HepG2 (cell line): Measurements from ENCODE around the gene UEVLD. TPM values are rescaled to one million over a fixed set of nuclear protein-coding genes. Genes with fewer than 3 reads are reported as not detected.

Source experiments
- ARID2 ChIP-seq: sonication (generic); formaldehyde crosslinking; IDR thresholded peaks from 2 replicates; pipeline ENCODE4 v1.8.1; 2022; ENCODE audit warnings: mild to moderate bottlenecking, missing genetic modification reagents, borderline replicate concordance
- CREM ChIP-seq, 2 experiments: sonication (generic) in 1 of 2; formaldehyde crosslinking in 1 of 2; IDR thresholded peaks; 2 replicates each; pipeline versions ENCODE4 v1.4.0 to v1.6.1; 2016 to 2020; ENCODE audit warnings: antibody characterized with exemption in 1 of 2, mild to moderate bottlenecking in 1 of 2, missing genetic modification reagents in 1 of 2
- FOXJ3 ChIP-seq: sonication (generic); formaldehyde crosslinking; IDR thresholded peaks from 2 replicates; pipeline ENCODE4 v1.4.0; 2020; ENCODE audit warnings: missing genetic modification reagents, mild to moderate bottlenecking, borderline replicate concordance
- KLF16 ChIP-seq, 2 experiments: sonication (generic) in 1 of 2; formaldehyde crosslinking in 1 of 2; IDR thresholded peaks; 2 replicates each; pipeline versions ENCODE4 v1.6.1 to v1.8.0; 2016 to 2023; ENCODE audit warnings: missing genetic modification reagents in 2 of 2, missing compliant biosample characterization in 1 of 2
- MATR3 ChIP-seq: sonication (generic); formaldehyde crosslinking; IDR thresholded peaks from 2 replicates; pipeline ENCODE4 v1.4.0; 2020; ENCODE audit warnings: missing genetic modification reagents
- NFYB ChIP-seq: sonication (generic); formaldehyde crosslinking; IDR thresholded peaks from 2 replicates; pipeline ENCODE4 v1.4.0; 2020; ENCODE audit warnings: missing genetic modification reagents
- NR2F1 ChIP-seq, 2 experiments: fragments of 450-650 bp in 1 of 2; formaldehyde crosslinking in 1 of 2; IDR thresholded peaks; 2 replicates each; pipeline versions ENCODE4 v1.5.0 to v1.6.1; 2016 to 2020; ENCODE audit warnings: mild to moderate bottlenecking in 1 of 2, missing compliant biosample characterization in 1 of 2, missing genetic modification reagents in 1 of 2, moderate library complexity in 1 of 2
- PAX8 ChIP-seq: sonication (generic); formaldehyde crosslinking; IDR thresholded peaks from 2 replicates; pipeline ENCODE4 v1.8.0; 2022; ENCODE audit warnings: mild to moderate bottlenecking, missing genetic modification reagents, borderline replicate concordance
- POLR2AphosphoS5 ChIP-seq: IDR thresholded peaks from 2 replicates; pipeline ENCODE4 v1.6.1; 2012; ENCODE audit warnings: low read depth, low read length
- SMAD3 ChIP-seq: sonication (generic); formaldehyde crosslinking; IDR thresholded peaks from 2 replicates; pipeline ENCODE4 v1.4.0; 2020; ENCODE audit warnings: missing genetic modification reagents
- ZNF230 ChIP-seq: sonication (generic); formaldehyde crosslinking; IDR thresholded peaks from 2 replicates; pipeline ENCODE4 v1.4.0; 2020; ENCODE audit warnings: mild to moderate bottlenecking, missing genetic modification reagents
- ZNF782 ChIP-seq: sonication (generic); formaldehyde crosslinking; IDR thresholded peaks from 2 replicates; pipeline ENCODE4 v1.4.0; 2020; ENCODE audit warnings: missing genetic modification reagents, mild to moderate bottlenecking, borderline replicate concordance
- ZNF841 ChIP-seq: sonication (generic); formaldehyde crosslinking; IDR thresholded peaks from 2 replicates; pipeline ENCODE4 v1.8.1; 2023; ENCODE audit warnings: missing genetic modification reagents, borderline replicate concordance
- polyA plus RNA-seq, 8 experiments: library from polyadenylated mRNA; depleted of rRNA in 3 of 8; stranded (reverse) in 7 of 8; unstranded in 1 of 8; fragments of >200 nt; fragmentation: Illumina TruSeq in 4 of 8; extraction: Trizol in 4 of 8; gene quantifications; 2 replicates each; pipeline versions ENCODE4 v1.2.1 to v1.2.3, GENCODE V29; 2011 to 2016; ENCODE audit warnings: low read depth in 4 of 8, missing spikeins in 1 of 8, mixed read lengths in 1 of 8; ENCODE audit not compliant: insufficient read depth in 1 of 8
- total RNA-seq, 5 experiments: library from RNA; depleted of rRNA; stranded (reverse); fragments of >200 nt; fragmentation: Illumina TruSeq; extraction: Trizol; gene quantifications; 2 replicates each; pipeline ENCODE4 v1.2.3, GENCODE V29; 2016; ENCODE audit warnings: low read depth in 1 of 5
- TF ChIP-seq, protein P1 (sequence below): sonication (generic); formaldehyde crosslinking; IDR thresholded peaks from 2 replicates; pipeline ENCODE4 v1.9.0; 2021; ENCODE audit warnings: missing genetic modification reagents, borderline replicate concordance
- TF ChIP-seq, protein P2 (sequence below): sonication (generic); formaldehyde crosslinking; IDR thresholded peaks from 2 replicates; pipeline ENCODE4 v1.5.1; 2020; ENCODE audit warnings: mild to moderate bottlenecking, missing genetic modification reagents, moderate library complexity
- TF ChIP-seq, protein P3 (sequence below): sonication (generic); formaldehyde crosslinking; IDR thresholded peaks from 2 replicates; pipeline ENCODE4 v1.4.0; 2020; ENCODE audit warnings: mild to moderate bottlenecking, missing genetic modification reagents, borderline replicate concordance
- TF ChIP-seq, protein P4 (sequence below): sonication (generic); formaldehyde crosslinking; IDR thresholded peaks from 2 replicates; pipeline ENCODE4 v1.4.0; 2020; ENCODE audit warnings: mild to moderate bottlenecking, missing genetic modification reagents
- TF ChIP-seq, protein P5 (sequence below): sonication (generic); formaldehyde crosslinking; IDR thresholded peaks from 2 replicates; pipeline ENCODE4 v1.4.0; 2020; ENCODE audit warnings: missing genetic modification reagents

The UEVLD gene
- total and polyA plus RNA-seq, 2 of the 13 experiments (the other 11 are each of a cell fraction or from before 2014, with no cell fraction given) = 5.7 to 13.7 TPM

DNA sequence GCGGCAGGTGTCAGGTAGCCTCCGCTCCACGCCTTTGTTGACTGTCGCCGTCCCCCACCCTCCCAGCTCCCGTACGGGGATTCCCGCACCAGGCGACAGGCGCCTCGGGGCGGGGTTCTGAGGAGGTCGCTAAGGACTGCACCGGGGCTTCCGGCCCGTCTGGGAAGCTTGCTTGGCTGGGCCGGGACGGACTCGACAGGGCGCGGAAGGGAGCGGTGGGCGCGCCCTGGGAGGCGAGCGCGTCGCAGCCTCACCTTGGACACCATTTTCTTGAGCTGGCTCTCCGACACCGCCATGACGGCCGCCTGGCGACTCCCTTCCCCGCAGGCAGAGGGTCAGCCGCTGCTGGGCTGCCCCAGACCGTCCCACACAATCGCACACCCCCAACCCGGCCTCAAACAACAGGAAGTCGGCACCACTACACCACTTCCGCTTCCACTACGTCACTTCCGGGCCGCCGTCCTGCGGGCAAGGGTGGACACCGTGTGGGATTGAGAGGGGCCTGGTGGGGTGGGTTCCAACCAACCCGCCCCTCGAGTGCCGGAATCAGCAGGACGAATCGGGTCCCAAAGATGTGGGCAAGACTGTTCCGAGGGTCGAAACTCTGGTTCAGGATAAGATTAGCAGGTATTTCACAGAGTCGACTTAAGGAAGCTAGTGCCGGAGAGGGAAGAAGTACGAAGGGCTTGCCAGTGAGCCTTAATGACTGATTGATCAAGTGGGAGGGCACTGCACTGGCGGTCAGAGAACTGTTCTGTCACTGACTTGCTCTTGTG, 61.8 kb downstream of the UEVLD start, which contains the start of gene TSG101 (continued):
- TF ChIP-seq, protein P1, sequence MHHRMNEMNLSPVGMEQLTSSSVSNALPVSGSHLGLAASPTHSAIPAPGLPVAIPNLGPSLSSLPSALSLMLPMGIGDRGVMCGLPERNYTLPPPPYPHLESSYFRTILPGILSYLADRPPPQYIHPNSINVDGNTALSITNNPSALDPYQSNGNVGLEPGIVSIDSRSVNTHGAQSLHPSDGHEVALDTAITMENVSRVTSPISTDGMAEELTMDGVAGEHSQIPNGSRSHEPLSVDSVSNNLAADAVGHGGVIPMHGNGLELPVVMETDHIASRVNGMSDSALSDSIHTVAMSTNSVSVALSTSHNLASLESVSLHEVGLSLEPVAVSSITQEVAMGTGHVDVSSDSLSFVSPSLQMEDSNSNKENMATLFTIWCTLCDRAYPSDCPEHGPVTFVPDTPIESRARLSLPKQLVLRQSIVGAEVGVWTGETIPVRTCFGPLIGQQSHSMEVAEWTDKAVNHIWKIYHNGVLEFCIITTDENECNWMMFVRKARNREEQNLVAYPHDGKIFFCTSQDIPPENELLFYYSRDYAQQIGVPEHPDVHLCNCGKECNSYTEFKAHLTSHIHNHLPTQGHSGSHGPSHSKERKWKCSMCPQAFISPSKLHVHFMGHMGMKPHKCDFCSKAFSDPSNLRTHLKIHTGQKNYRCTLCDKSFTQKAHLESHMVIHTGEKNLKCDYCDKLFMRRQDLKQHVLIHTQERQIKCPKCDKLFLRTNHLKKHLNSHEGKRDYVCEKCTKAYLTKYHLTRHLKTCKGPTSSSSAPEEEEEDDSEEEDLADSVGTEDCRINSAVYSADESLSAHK (CRISPR knock-in tag) = no peak
- peak; percentile 97 for TF ChIP-seq CREM (IDR thresholded peaks at IDR 0.05)
- TF ChIP-seq CREM (CRISPR knock-in tag; IDR thresholded peaks at IDR 0.05) = 0 out of 2 replicates have a peak, but pooled peaks have one; percentile 46
- TF ChIP-seq PAX8 (CRISPR knock-in tag) = peak; percentile 74; the same call in 1 of the 2 replicates
- peak; percentile 80; the same call in 1 of the 2 replicates for TF ChIP-seq FOXJ3 (CRISPR knock-in tag)
- peak; percentile 82; the same call in 1 of the 2 replicates for TF ChIP-seq ZNF230 (CRISPR knock-in tag)
- no peak for TF ChIP-seq NR2F1 (CRISPR knock-in tag; IDR thresholded peaks at IDR 0.05)
- peak; percentile 96 for TF ChIP-seq ZNF782 (CRISPR knock-in tag)
- TF ChIP-seq KLF16 (CRISPR knock-in tag; IDR thresholded peaks at IDR 0.05) = peak in 1 of 2 experiments; percentile 86; a peak in 2 of 4 replicates
- TF ChIP-seq ARID2 (CRISPR knock-in tag) = no peak
- peak; percentile 98 for TF ChIP-seq POLR2AphosphoS5
- TF ChIP-seq, protein P2, sequence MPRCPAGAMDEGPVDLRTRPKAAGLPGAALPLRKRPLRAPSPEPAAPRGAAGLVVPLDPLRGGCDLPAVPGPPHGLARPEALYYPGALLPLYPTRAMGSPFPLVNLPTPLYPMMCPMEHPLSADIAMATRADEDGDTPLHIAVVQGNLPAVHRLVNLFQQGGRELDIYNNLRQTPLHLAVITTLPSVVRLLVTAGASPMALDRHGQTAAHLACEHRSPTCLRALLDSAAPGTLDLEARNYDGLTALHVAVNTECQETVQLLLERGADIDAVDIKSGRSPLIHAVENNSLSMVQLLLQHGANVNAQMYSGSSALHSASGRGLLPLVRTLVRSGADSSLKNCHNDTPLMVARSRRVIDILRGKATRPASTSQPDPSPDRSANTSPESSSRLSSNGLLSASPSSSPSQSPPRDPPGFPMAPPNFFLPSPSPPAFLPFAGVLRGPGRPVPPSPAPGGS (CRISPR knock-in tag) = peak; percentile 82; the same call in 1 of the 2 replicates
- TF ChIP-seq, protein P3, sequence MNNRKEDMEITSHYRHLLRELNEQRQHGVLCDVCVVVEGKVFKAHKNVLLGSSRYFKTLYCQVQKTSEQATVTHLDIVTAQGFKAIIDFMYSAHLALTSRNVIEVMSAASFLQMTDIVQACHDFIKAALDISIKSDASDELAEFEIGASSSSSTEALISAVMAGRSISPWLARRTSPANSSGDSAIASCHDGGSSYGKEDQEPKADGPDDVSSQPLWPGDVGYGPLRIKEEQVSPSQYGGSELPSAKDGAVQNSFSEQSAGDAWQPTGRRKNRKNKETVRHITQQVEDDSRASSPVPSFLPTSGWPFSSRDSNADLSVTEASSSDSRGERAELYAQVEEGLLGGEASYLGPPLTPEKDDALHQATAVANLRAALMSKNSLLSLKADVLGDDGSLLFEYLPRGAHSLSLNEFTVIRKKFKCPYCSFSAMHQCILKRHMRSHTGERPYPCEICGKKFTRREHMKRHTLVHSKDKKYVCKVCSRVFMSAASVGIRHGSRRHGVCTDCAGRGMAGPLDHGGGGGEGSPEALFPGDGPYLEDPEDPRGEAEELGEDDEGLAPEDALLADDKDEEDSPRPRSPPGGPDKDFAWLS = no peak
- no peak for TF ChIP-seq MATR3 (CRISPR knock-in tag)
- TF ChIP-seq, protein P4, sequence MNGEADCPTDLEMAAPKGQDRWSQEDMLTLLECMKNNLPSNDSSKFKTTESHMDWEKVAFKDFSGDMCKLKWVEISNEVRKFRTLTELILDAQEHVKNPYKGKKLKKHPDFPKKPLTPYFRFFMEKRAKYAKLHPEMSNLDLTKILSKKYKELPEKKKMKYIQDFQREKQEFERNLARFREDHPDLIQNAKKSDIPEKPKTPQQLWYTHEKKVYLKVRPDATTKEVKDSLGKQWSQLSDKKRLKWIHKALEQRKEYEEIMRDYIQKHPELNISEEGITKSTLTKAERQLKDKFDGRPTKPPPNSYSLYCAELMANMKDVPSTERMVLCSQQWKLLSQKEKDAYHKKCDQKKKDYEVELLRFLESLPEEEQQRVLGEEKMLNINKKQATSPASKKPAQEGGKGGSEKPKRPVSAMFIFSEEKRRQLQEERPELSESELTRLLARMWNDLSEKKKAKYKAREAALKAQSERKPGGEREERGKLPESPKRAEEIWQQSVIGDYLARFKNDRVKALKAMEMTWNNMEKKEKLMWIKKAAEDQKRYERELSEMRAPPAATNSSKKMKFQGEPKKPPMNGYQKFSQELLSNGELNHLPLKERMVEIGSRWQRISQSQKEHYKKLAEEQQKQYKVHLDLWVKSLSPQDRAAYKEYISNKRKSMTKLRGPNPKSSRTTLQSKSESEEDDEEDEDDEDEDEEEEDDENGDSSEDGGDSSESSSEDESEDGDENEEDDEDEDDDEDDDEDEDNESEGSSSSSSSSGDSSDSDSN (CRISPR knock-in tag) = peak; percentile 97
- no peak for TF ChIP-seq NFYB
- TF ChIP-seq, protein P5, sequence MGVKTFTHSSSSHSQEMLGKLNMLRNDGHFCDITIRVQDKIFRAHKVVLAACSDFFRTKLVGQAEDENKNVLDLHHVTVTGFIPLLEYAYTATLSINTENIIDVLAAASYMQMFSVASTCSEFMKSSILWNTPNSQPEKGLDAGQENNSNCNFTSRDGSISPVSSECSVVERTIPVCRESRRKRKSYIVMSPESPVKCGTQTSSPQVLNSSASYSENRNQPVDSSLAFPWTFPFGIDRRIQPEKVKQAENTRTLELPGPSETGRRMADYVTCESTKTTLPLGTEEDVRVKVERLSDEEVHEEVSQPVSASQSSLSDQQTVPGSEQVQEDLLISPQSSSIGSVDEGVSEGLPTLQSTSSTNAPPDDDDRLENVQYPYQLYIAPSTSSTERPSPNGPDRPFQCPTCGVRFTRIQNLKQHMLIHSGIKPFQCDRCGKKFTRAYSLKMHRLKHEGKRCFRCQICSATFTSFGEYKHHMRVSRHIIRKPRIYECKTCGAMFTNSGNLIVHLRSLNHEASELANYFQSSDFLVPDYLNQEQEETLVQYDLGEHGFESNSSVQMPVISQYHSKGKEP (CRISPR knock-in tag) = peak; percentile 47; the same call in 1 of the 2 replicates
- TF ChIP-seq SMAD3 (CRISPR knock-in tag) = peak; percentile 88
- TF ChIP-seq ZNF841 (CRISPR knock-in tag) = 0 out of 2 replicates have a peak, but pooled peaks have one; percentile 33
